ENCODE results near the gene CD93.

Gene CD93

DNA sequence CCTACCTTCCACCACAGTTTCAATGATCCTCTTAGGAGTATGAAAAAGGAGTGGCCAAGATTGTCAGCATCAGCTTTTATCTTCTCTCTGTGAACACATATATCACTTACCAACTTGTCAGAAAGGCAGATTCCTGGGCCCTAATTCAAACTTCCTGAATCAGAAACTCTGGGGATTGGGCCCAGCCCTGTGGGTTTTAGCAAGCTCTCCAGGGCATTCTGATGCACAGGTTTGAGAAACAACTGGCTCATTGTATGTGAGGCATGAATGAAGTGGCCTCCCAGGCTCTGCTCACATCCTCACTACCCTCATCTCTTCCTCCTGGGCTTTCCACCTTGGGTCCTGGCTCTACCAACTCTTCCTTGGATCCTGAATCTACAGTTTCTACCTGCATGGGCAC lies 23.5 kb downstream of the CD93 start:
- H3K4me2 ChIP-seq (ENCODE audit: low read length, poor library complexity, severe bottlenecking), result no peak overlapping the region
- H4K91ac ChIP-seq (ENCODE audit: low read length), result no peak overlapping the region
- no peak overlapping the region for H3K9ac ChIP-seq (ENCODE audit: low read length)
- H4K8ac ChIP-seq (ENCODE audit: low read length), result peak overlapping the region; percentile 60
- H3K79me1 ChIP-seq (replicated peaks; ENCODE audit: low read length, poor library complexity, severe bottlenecking), result no peaks in the 10 kb centered on the region
- no peak overlapping the region for H2BK120ac ChIP-seq (ENCODE audit: low read depth, low read length)
- no peak overlapping the region for H2BK15ac ChIP-seq (ENCODE audit: low read depth, poor library complexity, severe bottlenecking)
- H3K4me1 ChIP-seq (ENCODE audit: control insufficient read depth, insufficient read depth, low read depth, low read length), result peaks cover 7% of the 10 kb centered on the region
- H3K23ac ChIP-seq (ENCODE audit: low read length in 2 of 2), result no peak overlapping the region
- no peak overlapping the region for H2AFZ ChIP-seq (ENCODE audit: low read depth, low read length)
- no peaks in the 10 kb centered on the region for H3K27me3 ChIP-seq (ENCODE audit: control insufficient read depth in 1 of 2, insufficient read depth in 1 of 2, low read length in 2 of 2)
- H2AK5ac ChIP-seq (ENCODE audit: low read length, severe bottlenecking), result no peak overlapping the region
- no peak for DNase-seq
- no peak overlapping the region for H3K4me3 ChIP-seq (ENCODE audit: insufficient read depth in 1 of 2, low read depth in 1 of 2, low read length in 2 of 2)
- H3K9me3 ChIP-seq (ENCODE audit: control insufficient read depth, low read length), result no peaks in the 10 kb centered on the region
- peak overlapping the region in 1 of 2 experiments; percentile 53 for H3K4ac ChIP-seq (ENCODE audit: low read depth in 1 of 2, low read length in 2 of 2)
- H3K36me3 ChIP-seq (ENCODE audit: control insufficient read depth in 1 of 2, insufficient read depth in 2 of 2, low read depth in 1 of 2, low read length in 2 of 2), result no peaks in the 10 kb centered on the region
- H2BK12ac ChIP-seq (ENCODE audit: low read length in 2 of 2), result peak overlapping the region; percentile 14 to 96
- H3K27ac ChIP-seq (ENCODE audit: low read length, poor library complexity, severe bottlenecking), result no peak overlapping the region
- no peak overlapping the region for H2BK5ac ChIP-seq (ENCODE audit: low read depth, low read length, poor library complexity, severe bottlenecking)
- no peak overlapping the region for H3K14ac ChIP-seq (ENCODE audit: low read length in 2 of 2)
- peak overlapping the region; percentile 67 to 72 for H3K18ac ChIP-seq (ENCODE audit: low read depth in 1 of 2, low read length in 2 of 2)

DNA sequence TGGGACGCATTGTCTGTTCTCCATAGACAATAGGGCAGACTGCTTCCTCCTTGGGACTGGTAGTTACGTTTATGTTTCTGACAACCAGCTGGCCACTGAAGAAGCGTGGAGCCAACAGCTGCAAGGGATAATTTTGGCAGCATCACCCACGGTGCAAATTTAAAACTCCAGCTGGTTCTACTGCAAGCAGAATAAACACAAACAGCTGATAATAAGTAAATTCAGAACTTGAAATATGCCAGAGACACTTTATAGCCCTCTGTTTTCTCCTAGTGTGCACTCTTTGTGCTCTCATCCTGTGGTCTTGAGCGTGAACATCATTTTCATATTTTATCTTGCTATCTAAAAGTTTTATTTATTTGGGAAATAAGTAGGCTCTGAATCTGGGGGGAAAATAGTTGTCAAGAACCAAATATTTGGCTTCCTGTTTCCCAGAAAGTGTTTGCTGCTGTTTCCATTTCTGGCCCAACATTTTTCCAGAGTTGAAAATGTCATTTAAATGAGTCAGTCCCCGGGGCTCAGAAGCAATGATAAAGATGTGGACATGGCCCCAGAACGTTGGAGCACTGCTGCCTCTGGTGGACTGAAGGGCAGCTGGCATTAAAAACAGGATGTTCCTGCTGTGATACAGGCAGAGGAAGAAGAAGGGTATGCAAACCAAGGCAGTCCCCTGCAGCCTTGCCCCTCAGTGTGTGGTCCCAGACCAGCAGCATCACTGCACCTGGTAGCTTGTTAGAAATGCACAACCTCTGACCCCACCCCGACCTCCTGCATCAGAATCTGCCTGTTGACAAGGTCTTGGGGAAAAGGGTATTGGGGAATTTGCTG lies 24.2 kb downstream of the CD93 start:
- H3K9me3 ChIP-seq (ENCODE audit: control insufficient read depth, low read length), result no peaks in the 10 kb centered on the region
- no peak overlapping the region for H2BK15ac ChIP-seq (ENCODE audit: low read depth, poor library complexity, severe bottlenecking)
- H2BK5ac ChIP-seq (ENCODE audit: low read depth, low read length, poor library complexity, severe bottlenecking), result no peak overlapping the region
- peak overlapping the region in 1 of 2 experiments; percentile 53 for H3K4ac ChIP-seq (ENCODE audit: low read depth in 1 of 2, low read length in 2 of 2)
- H2BK12ac ChIP-seq (ENCODE audit: low read length in 2 of 2), result peak overlapping the region; percentile 86 to 96
- H2AFZ ChIP-seq (ENCODE audit: low read depth, low read length), result no peak overlapping the region
- peak; percentile 92 for DNase-seq
- peak overlapping the region; percentile 11 for H2BK120ac ChIP-seq (ENCODE audit: low read depth, low read length)
- H3K27me3 ChIP-seq (ENCODE audit: control insufficient read depth in 1 of 2, insufficient read depth in 1 of 2, low read length in 2 of 2), result no peaks in the 10 kb centered on the region
- H2AK5ac ChIP-seq (ENCODE audit: low read length, severe bottlenecking), result no peak overlapping the region
- H3K4me1 ChIP-seq (ENCODE audit: control insufficient read depth, insufficient read depth, low read depth, low read length), result peaks cover 7% of the 10 kb centered on the region
- no peak overlapping the region for H3K23ac ChIP-seq (ENCODE audit: low read length in 2 of 2)
- peak overlapping the region; percentile 60 for H4K8ac ChIP-seq (ENCODE audit: low read length)
- H3K27ac ChIP-seq (ENCODE audit: low read length, poor library complexity, severe bottlenecking), result no peak overlapping the region
- no peaks in the 10 kb centered on the region for H3K36me3 ChIP-seq (ENCODE audit: control insufficient read depth in 1 of 2, insufficient read depth in 2 of 2, low read depth in 1 of 2, low read length in 2 of 2)
- WGBS, result 6% methylated on average over 7 of the region's 8 CpGs
- H3K4me3 ChIP-seq (ENCODE audit: insufficient read depth in 1 of 2, low read depth in 1 of 2, low read length in 2 of 2), result peak overlapping the region in 1 of 2 experiments; percentile 15
- no peak overlapping the region for H3K4me2 ChIP-seq (ENCODE audit: low read length, poor library complexity, severe bottlenecking)
- H3K79me1 ChIP-seq (replicated peaks; ENCODE audit: low read length, poor library complexity, severe bottlenecking), result no peaks in the 10 kb centered on the region
- H3K9ac ChIP-seq (ENCODE audit: low read length), result peak overlapping the region; percentile 56
- peak overlapping the region; percentile 3 to 67 for H3K18ac ChIP-seq (ENCODE audit: low read depth in 1 of 2, low read length in 2 of 2)
- peak overlapping the region; percentile 70 for H4K91ac ChIP-seq (ENCODE audit: low read length)
- H3K14ac ChIP-seq (ENCODE audit: low read length in 2 of 2), result no peak overlapping the region

DNA sequence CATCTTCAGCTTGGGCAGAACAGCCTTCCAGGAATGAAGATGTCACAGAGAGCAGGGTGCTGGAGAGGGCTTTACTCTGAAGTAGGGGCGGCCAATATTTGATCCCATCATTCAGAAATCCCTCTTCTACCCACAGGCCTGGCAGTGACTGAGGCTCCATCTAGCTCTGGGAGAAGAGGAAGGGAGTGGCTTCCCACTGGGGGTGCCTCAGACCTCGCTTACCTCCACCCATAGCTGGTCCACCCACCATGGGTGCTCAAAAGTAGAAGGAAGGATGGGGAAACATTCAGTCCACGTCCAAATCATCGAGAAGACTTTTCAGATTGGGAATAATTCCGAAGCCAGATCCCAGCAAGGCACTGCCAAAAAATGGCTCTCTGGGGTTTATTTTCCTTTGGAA lies 24.9 kb downstream of the CD93 start:
- Histone ChIP-seq H2AFZ (ENCODE audit: low read depth, low read length) (no peak overlapping the region), H3K4me1 (ENCODE audit: control insufficient read depth, insufficient read depth, low read depth, low read length) (peaks cover 7% of the 10 kb centered on the region), H2BK12ac (ENCODE audit: low read length in 2 of 2) (peak overlapping the region; percentile 67 to 86), H3K4me3 (ENCODE audit: insufficient read depth in 1 of 2, low read depth in 1 of 2, low read length in 2 of 2) (peak overlapping the region in 1 of 2 experiments; percentile 15), H2BK120ac (ENCODE audit: low read depth, low read length) (peak overlapping the region; percentile 11), H3K4ac (ENCODE audit: low read depth in 1 of 2, low read length in 2 of 2) (peak overlapping the region; percentile 1 to 52), H2BK5ac (ENCODE audit: low read depth, low read length, poor library complexity, severe bottlenecking) (no peak overlapping the region), H3K18ac (ENCODE audit: low read depth in 1 of 2, low read length in 2 of 2) (peak overlapping the region; percentile 31 to 58), H3K9me3 (ENCODE audit: control insufficient read depth, low read length) (no peaks in the 10 kb centered on the region), H4K8ac (ENCODE audit: low read length) (peak overlapping the region; percentile 33), H4K91ac (ENCODE audit: low read length) (peak overlapping the region; percentile 73), H3K23ac (ENCODE audit: low read length in 2 of 2) (no peak overlapping the region), H3K14ac (ENCODE audit: low read length in 2 of 2) (no peak overlapping the region), H3K27ac (ENCODE audit: low read length, poor library complexity, severe bottlenecking) (no peak overlapping the region), H3K4me2 (ENCODE audit: low read length, poor library complexity, severe bottlenecking) (no peak overlapping the region), H3K27me3 (ENCODE audit: control insufficient read depth in 1 of 2, insufficient read depth in 1 of 2, low read length in 2 of 2) (no peaks in the 10 kb centered on the region), H2AK5ac (ENCODE audit: low read length, severe bottlenecking) (no peak overlapping the region), H3K36me3 (ENCODE audit: control insufficient read depth in 1 of 2, insufficient read depth in 2 of 2, low read depth in 1 of 2, low read length in 2 of 2) (no peaks in the 10 kb centered on the region), H2BK15ac (ENCODE audit: low read depth, poor library complexity, severe bottlenecking) (peak overlapping the region; percentile 15), H3K9ac (ENCODE audit: low read length) (peak overlapping the region; percentile 56), H3K79me1 (replicated peaks; ENCODE audit: low read length, poor library complexity, severe bottlenecking) (no peaks in the 10 kb centered on the region)
- DNase-seq, result no peak
- 92% methylated on average over 4 of the region's 5 CpGs for WGBS

DNA sequence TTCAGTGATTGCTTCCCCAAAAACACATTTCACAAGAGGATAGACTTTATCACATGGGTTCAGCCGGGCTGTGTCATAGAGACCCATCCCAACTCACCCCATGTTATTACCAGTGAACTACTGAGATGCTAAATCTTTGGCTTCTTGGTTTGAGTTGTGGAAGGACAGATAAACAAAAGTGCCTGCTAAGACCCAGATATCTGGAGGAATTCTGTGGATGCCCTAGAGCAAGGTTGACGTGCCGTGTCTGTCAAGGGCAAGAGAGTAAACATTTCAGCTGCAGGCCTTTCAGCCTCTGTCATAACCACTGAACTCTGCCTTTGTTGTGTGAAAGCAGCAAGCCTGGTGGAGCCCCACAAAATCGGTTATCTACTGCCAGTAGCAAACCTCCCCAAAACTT lies 25.5 kb downstream of the CD93 start:
- no peak overlapping the region for H2BK5ac ChIP-seq (ENCODE audit: low read depth, low read length, poor library complexity, severe bottlenecking)
- H3K4ac ChIP-seq (ENCODE audit: low read depth in 1 of 2, low read length in 2 of 2), result peak overlapping the region in 1 of 2 experiments; percentile 3
- no peak overlapping the region for H3K27ac ChIP-seq (ENCODE audit: low read length, poor library complexity, severe bottlenecking)
- no peak overlapping the region for H3K4me3 ChIP-seq (ENCODE audit: insufficient read depth in 1 of 2, low read depth in 1 of 2, low read length in 2 of 2)
- no peaks in the 10 kb centered on the region for H3K36me3 ChIP-seq (ENCODE audit: control insufficient read depth in 1 of 2, insufficient read depth in 2 of 2, low read depth in 1 of 2, low read length in 2 of 2)
- no peak overlapping the region for H3K14ac ChIP-seq (ENCODE audit: low read length in 2 of 2)
- no peak overlapping the region for H2AFZ ChIP-seq (ENCODE audit: low read depth, low read length)
- no peak overlapping the region for H2BK15ac ChIP-seq (ENCODE audit: low read depth, poor library complexity, severe bottlenecking)
- peaks cover 7% of the 10 kb centered on the region for H3K4me1 ChIP-seq (ENCODE audit: control insufficient read depth, insufficient read depth, low read depth, low read length)
- peak overlapping the region in 1 of 2 experiments; percentile 58 for H3K18ac ChIP-seq (ENCODE audit: low read depth in 1 of 2, low read length in 2 of 2)
- H3K79me1 ChIP-seq (replicated peaks; ENCODE audit: low read length, poor library complexity, severe bottlenecking), result no peaks in the 10 kb centered on the region
- H3K9ac ChIP-seq (ENCODE audit: low read length), result no peak overlapping the region
- DNase-seq, result peak; percentile 52
- H3K23ac ChIP-seq (ENCODE audit: low read length in 2 of 2), result no peak overlapping the region
- WGBS, result 51% methylated on average over 3 of the region's 4 CpGs
- H3K27me3 ChIP-seq (ENCODE audit: control insufficient read depth in 1 of 2, insufficient read depth in 1 of 2, low read length in 2 of 2), result no peaks in the 10 kb centered on the region
- no peak overlapping the region for H2AK5ac ChIP-seq (ENCODE audit: low read length, severe bottlenecking)
- peak overlapping the region; percentile 80 for H2BK120ac ChIP-seq (ENCODE audit: low read depth, low read length)
- H3K4me2 ChIP-seq (ENCODE audit: low read length, poor library complexity, severe bottlenecking), result no peak overlapping the region
- H2BK12ac ChIP-seq (ENCODE audit: low read length in 2 of 2), result peak overlapping the region in 1 of 2 experiments; percentile 28
- no peak overlapping the region for H4K8ac ChIP-seq (ENCODE audit: low read length)
- no peaks in the 10 kb centered on the region for H3K9me3 ChIP-seq (ENCODE audit: control insufficient read depth, low read length)
- no peak overlapping the region for H4K91ac ChIP-seq (ENCODE audit: low read length)

Measured in mesenchymal stem cell (in vitro differentiated cells and primary cell).